Measurements from ENCODE around the gene ADNP. TPM values are rescaled to one million over a fixed set of nuclear protein-coding genes. Genes with fewer than 3 reads are reported as not detected.

ADNP gene
- total RNA-seq, 1 experiment from 2014 or later = 143 TPM

DNA sequence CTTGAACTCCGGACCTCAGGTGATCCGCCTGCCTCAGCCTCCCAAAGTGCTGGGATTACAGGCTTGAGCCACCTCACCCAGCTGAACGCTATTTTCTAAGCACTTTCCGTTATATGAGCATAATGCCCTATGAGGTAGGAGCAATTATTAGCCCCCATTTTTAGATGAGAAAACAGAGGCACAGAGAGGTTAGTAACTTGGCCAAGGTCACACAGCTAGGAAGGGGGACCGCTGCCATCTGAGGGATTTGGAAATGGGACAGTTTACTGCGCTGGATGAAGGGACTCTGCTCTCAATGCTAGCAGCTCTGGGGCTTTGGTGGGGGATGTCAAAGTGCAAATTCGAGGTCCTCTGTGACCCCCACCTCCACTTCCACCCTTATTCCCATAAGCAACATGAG lies 73.9 kb downstream of the ADNP start:
- TF ChIP-seq, protein P1, sequence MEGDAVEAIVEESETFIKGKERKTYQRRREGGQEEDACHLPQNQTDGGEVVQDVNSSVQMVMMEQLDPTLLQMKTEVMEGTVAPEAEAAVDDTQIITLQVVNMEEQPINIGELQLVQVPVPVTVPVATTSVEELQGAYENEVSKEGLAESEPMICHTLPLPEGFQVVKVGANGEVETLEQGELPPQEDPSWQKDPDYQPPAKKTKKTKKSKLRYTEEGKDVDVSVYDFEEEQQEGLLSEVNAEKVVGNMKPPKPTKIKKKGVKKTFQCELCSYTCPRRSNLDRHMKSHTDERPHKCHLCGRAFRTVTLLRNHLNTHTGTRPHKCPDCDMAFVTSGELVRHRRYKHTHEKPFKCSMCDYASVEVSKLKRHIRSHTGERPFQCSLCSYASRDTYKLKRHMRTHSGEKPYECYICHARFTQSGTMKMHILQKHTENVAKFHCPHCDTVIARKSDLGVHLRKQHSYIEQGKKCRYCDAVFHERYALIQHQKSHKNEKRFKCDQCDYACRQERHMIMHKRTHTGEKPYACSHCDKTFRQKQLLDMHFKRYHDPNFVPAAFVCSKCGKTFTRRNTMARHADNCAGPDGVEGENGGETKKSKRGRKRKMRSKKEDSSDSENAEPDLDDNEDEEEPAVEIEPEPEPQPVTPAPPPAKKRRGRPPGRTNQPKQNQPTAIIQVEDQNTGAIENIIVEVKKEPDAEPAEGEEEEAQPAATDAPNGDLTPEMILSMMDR (conservative IDR thresholded peaks at IDR 0.05) = no peak
- Histone ChIP-seq H4K91ac (ENCODE audit: insufficient read length, low read depth, low read length) (no peak overlapping the region), H4K20me1 (ENCODE audit: control insufficient read depth, insufficient read depth, insufficient read length) (no peaks in the 10 kb centered on the region), H3K27me3 (ENCODE audit: insufficient read depth, low read length) (no peaks in the 10 kb centered on the region), H4K8ac (replicated peaks; ENCODE audit: insufficient read length, low read depth, low read length) (no peak overlapping the region), H2BK12ac (ENCODE audit: insufficient read length, low read depth, low read length) (no peak overlapping the region), H3K23ac (ENCODE audit: insufficient read length, low read depth, low read length) (no peak overlapping the region), H2BK120ac (ENCODE audit: low read depth, low read length, poor library complexity, severe bottlenecking) (no peak overlapping the region), H2BK15ac (ENCODE audit: low read depth, low read length) (no peak overlapping the region), H3K18ac (ENCODE audit: insufficient read length, low read depth, low read length) (no peak overlapping the region), H3K4me1 (ENCODE audit: insufficient read depth, low read length) (no peaks in the 10 kb centered on the region), H3K9me3 (ENCODE audit: control insufficient read depth, low read depth, low read length) (no peaks in the 10 kb centered on the region), H3T11ph (ENCODE audit: low read length) (no peak overlapping the region), H2BK5ac (ENCODE audit: insufficient read length, low read length) (no peak overlapping the region), H4K5ac (ENCODE audit: insufficient read length, low read depth, low read length) (no peak overlapping the region), H3K14ac (ENCODE audit: insufficient read depth, low read length) (no peak overlapping the region), H2AK5ac (ENCODE audit: insufficient read length, low read length) (no peak overlapping the region), H3K4me2 (ENCODE audit: insufficient read depth, insufficient read length, low read length) (no peak overlapping the region), H3K4ac (ENCODE audit: low read depth, low read length) (no peak overlapping the region), H2AFZ (ENCODE audit: low read length) (no peak overlapping the region), H2BK20ac (ENCODE audit: low read depth, low read length, poor library complexity, severe bottlenecking) (no peak overlapping the region), H3K23me2 (ENCODE audit: insufficient read length, low read depth, low read length, poor library complexity, severe bottlenecking) (no peaks in the 10 kb centered on the region), H3K79me1 (ENCODE audit: insufficient read depth, low read depth, low read length, poor library complexity, severe bottlenecking) (no peaks in the 10 kb centered on the region), H3K9ac (ENCODE audit: extremely low read depth, insufficient read length, low read length) (no peak overlapping the region), H3K27ac (ENCODE audit: insufficient read length, low read depth, low read length) (no peak overlapping the region), H3K79me2 (ENCODE audit: insufficient read depth, low read length) (no peaks in the 10 kb centered on the region), H3K56ac (ENCODE audit: insufficient read length, low read depth, low read length) (no peak overlapping the region)
- Mint-ChIP-seq H3K4me1 (peaks cover 18 to 26% of the 10 kb centered on the region in 2 experiments), H3K27ac (no peak overlapping the region), H3K9me3 (no peaks in the 10 kb centered on the region), H3K4me3 (no peak overlapping the region), H3K36me3 (ENCODE audit: insufficient read depth in 1 of 3, low read depth in 3 of 3) (peaks cover 0 to 2% (median 0%) of the 10 kb centered on the region in 3 experiments; a peak in 1 of 7 replicates), H3K27me3 (ENCODE audit: low read depth) (no peaks in the 10 kb centered on the region)
- DNase-seq = no peak
- WGBS (ENCODE audit: extremely low coverage, insufficient read length, low lambda C conversion rate) = no CpG with 5 or more reads among the region's 7 CpGs
